ENCODE measurements around the gene PRIMA1.

PRIMA1 gene

DNA sequence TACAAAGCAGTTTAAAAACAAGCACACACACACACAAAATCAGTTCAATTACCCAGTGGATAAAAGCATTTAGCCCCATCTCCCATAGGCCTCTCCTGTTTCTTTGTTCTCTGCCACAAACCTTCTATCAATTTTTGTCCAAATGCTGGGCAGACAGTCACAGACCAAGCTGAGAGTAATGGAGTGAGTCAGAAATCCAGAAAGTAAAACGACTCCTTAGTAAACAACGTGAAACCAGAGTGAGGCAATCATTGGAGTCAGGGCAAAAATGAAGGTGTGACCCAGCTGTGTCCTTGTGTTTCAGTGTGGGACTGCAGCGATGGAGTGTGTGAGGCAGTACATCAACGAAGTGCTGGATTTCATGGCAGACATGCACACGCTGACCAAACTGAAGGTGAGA, 102.0 kb downstream of the PRIMA1 start:
- Histone ChIP-seq H3K4me3 (ENCODE audit: insufficient read depth, low read depth, low read length) (no peak overlapping the region), H3K36me3 (ENCODE audit: control insufficient read depth, insufficient read depth, low read length) (no peaks in the 10 kb centered on the region), H3K27ac (ENCODE audit: insufficient read depth, low read depth, low read length, poor library complexity, severe bottlenecking) (no peak overlapping the region), H3K4me1 (ENCODE audit: control insufficient read depth, insufficient read depth, low read length) (peaks cover 32% of the 10 kb centered on the region), H3K27me3 (ENCODE audit: control insufficient read depth, insufficient read depth, low read length, poor library complexity, severe bottlenecking) (no peaks in the 10 kb centered on the region), H3K9me3 (ENCODE audit: control insufficient read depth, low read length) (no peaks in the 10 kb centered on the region)
- WGBS, 2 experiments: 83 to 90% methylated on average over 5 of the region's 5 CpGs

- 88 to 91% methylated on average over 13 of the region's 13 CpGs for WGBS, 2 experiments
- Histone ChIP-seq H3K4me3 (ENCODE audit: insufficient read depth, low read depth, low read length) (no peak overlapping the region), H3K27ac (ENCODE audit: insufficient read depth, low read depth, low read length, poor library complexity, severe bottlenecking) (no peak overlapping the region), H3K27me3 (ENCODE audit: control insufficient read depth, insufficient read depth, low read length, poor library complexity, severe bottlenecking) (no peaks in the 10 kb centered on the region), H3K36me3 (ENCODE audit: control insufficient read depth, insufficient read depth, low read length) (no peaks in the 10 kb centered on the region), H3K4me1 (ENCODE audit: control insufficient read depth, insufficient read depth, low read length) (peaks cover 32% of the 10 kb centered on the region), H3K9me3 (ENCODE audit: control insufficient read depth, low read length) (no peaks in the 10 kb centered on the region)
These were observed 103.0 kb downstream of the PRIMA1 start for GRCh38 chr14:93685121-93685895.

GRCh38 chr14:93683226-93683625, 105.1 kb downstream of the PRIMA1 start:
- H3K27me3 ChIP-seq (ENCODE audit: control insufficient read depth, insufficient read depth, low read length, poor library complexity, severe bottlenecking): no peaks in the 10 kb centered on the region
- H3K27ac ChIP-seq (ENCODE audit: insufficient read depth, low read depth, low read length, poor library complexity, severe bottlenecking): no peak overlapping the region
- no peak overlapping the region for H3K4me3 ChIP-seq (ENCODE audit: insufficient read depth, low read depth, low read length)
- WGBS, 2 experiments: 86 to 90% methylated on average over 3 to 5 of the region's 5 CpGs
- no peaks in the 10 kb centered on the region for H3K36me3 ChIP-seq (ENCODE audit: control insufficient read depth, insufficient read depth, low read length)
- H3K9me3 ChIP-seq (ENCODE audit: control insufficient read depth, low read length): no peaks in the 10 kb centered on the region
- peaks cover 15% of the 10 kb centered on the region for H3K4me1 ChIP-seq (ENCODE audit: control insufficient read depth, insufficient read depth, low read length)

DNA sequence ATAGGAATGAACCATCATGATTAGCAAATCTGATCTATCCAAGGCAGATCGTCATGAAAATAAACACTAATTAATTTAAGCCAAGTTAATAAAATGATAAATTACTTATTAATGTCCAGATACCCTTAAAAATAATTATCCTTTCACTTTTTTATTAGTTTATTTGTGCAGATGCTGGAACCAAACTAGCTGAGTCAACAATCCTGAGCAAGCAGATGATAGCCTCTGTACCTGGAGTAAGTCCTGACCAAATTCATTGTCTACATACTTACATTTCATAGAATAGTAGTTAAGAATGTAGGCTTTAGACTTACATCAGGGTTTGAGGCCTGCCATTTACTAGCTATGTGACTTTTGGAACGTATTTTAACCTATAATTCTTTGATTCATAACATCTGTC, 105.8 kb downstream of the PRIMA1 start:
- 100% methylated on average over 1 of the region's 2 CpGs; no CpG with 5 or more reads in 1 of the 2 experiments for WGBS, 2 experiments

GRCh38 chr14:93676416-93676958, 111.8 kb downstream of the PRIMA1 start:
- H3K4me3 ChIP-seq (ENCODE audit: insufficient read depth, low read depth, low read length): no peak overlapping the region
- H3K4me1 ChIP-seq (ENCODE audit: control insufficient read depth, insufficient read depth, low read length): no peaks in the 10 kb centered on the region
- no peak overlapping the region for H3K27ac ChIP-seq (ENCODE audit: insufficient read depth, low read depth, low read length, poor library complexity, severe bottlenecking)
- H3K36me3 ChIP-seq (ENCODE audit: control insufficient read depth, insufficient read depth, low read length): no peaks in the 10 kb centered on the region
- 94 to 97% methylated on average over 2 of the region's 2 CpGs for WGBS, 2 experiments
- no peaks in the 10 kb centered on the region for H3K9me3 ChIP-seq (ENCODE audit: control insufficient read depth, low read length)
- no peaks in the 10 kb centered on the region for H3K27me3 ChIP-seq (ENCODE audit: control insufficient read depth, insufficient read depth, low read length, poor library complexity, severe bottlenecking)

More for the DNA sequence above, 105.8 kb downstream of the PRIMA1 start:
- Histone ChIP-seq H3K36me3 (ENCODE audit: control insufficient read depth, insufficient read depth, low read length) (no peaks in the 10 kb centered on the region), H3K27me3 (ENCODE audit: control insufficient read depth, insufficient read depth, low read length, poor library complexity, severe bottlenecking) (no peaks in the 10 kb centered on the region), H3K4me3 (ENCODE audit: insufficient read depth, low read depth, low read length) (no peak overlapping the region), H3K4me1 (ENCODE audit: control insufficient read depth, insufficient read depth, low read length) (peaks cover 10% of the 10 kb centered on the region), H3K9me3 (ENCODE audit: control insufficient read depth, low read length) (no peaks in the 10 kb centered on the region), H3K27ac (ENCODE audit: insufficient read depth, low read depth, low read length, poor library complexity, severe bottlenecking) (no peak overlapping the region)

DNA sequence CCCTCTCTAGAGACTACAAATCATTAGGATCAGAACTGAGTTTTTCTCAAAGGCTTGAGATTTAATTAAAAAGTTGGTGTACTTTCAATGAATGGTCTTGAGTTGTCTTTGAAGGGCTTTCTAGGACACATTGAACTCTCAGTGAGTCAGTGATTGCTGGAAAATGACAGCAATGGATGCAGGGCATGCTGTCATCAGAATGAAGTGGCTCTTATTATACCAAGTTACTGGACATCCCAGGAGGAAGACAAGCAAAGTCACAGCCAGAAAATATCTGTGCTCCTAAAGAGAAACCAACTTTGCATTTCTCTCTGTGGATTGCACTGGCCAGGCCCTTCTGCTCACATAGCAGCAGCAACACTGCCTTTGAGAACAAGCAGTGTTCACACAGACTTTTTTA, 112.6 kb downstream of the PRIMA1 start:
- no peaks in the 10 kb centered on the region for H3K27me3 ChIP-seq (ENCODE audit: control insufficient read depth, insufficient read depth, low read length, poor library complexity, severe bottlenecking)
- H3K36me3 ChIP-seq (ENCODE audit: control insufficient read depth, insufficient read depth, low read length): no peaks in the 10 kb centered on the region
- no peak overlapping the region for H3K4me3 ChIP-seq (ENCODE audit: insufficient read depth, low read depth, low read length)
- no peaks in the 10 kb centered on the region for H3K4me1 ChIP-seq (ENCODE audit: control insufficient read depth, insufficient read depth, low read length)
- H3K9me3 ChIP-seq (ENCODE audit: control insufficient read depth, low read length): no peaks in the 10 kb centered on the region
- no peak overlapping the region for H3K27ac ChIP-seq (ENCODE audit: insufficient read depth, low read depth, low read length, poor library complexity, severe bottlenecking)

DNA sequence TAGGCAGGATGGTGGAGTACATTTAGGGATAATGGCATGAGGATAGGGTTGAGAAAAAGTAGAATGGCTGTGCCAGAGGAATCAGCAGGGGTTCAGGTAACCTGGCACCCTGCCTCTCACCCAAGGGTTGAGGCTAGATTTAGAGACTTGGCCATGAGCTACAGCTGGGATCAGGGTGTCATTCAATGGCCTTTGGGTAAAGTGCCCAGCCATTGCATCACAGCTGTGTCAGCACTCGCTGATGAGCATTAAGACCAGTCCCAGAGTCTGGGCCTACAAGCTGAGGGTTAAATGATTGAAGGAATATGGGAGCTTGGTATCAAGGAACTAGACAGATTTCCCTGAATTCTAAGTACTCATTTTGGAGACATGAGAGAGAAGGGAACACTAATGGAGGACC, 113.9 kb downstream of the PRIMA1 start:
- WGBS, 2 experiments: 95% methylated on average over 1 of the region's 1 CpG
- Histone ChIP-seq H3K27me3 (ENCODE audit: control insufficient read depth, insufficient read depth, low read length, poor library complexity, severe bottlenecking) (no peaks in the 10 kb centered on the region), H3K4me1 (ENCODE audit: control insufficient read depth, insufficient read depth, low read length) (no peaks in the 10 kb centered on the region), H3K36me3 (ENCODE audit: control insufficient read depth, insufficient read depth, low read length) (no peaks in the 10 kb centered on the region), H3K4me3 (ENCODE audit: insufficient read depth, low read depth, low read length) (no peak overlapping the region), H3K9me3 (ENCODE audit: control insufficient read depth, low read length) (no peaks in the 10 kb centered on the region), H3K27ac (ENCODE audit: insufficient read depth, low read depth, low read length, poor library complexity, severe bottlenecking) (no peak overlapping the region)

GRCh38 chr14:93669632-93670031, 118.7 kb downstream of the PRIMA1 start:
- H3K4me3 ChIP-seq (ENCODE audit: insufficient read depth, low read depth, low read length): no peak overlapping the region
- H3K9me3 ChIP-seq (ENCODE audit: control insufficient read depth, low read length): no peaks in the 10 kb centered on the region
- no peaks in the 10 kb centered on the region for H3K4me1 ChIP-seq (ENCODE audit: control insufficient read depth, insufficient read depth, low read length)
- no peak overlapping the region for H3K27ac ChIP-seq (ENCODE audit: insufficient read depth, low read depth, low read length, poor library complexity, severe bottlenecking)
- 89 to 92% methylated on average over 4 of the region's 4 CpGs for WGBS, 2 experiments
- H3K36me3 ChIP-seq (ENCODE audit: control insufficient read depth, insufficient read depth, low read length): no peaks in the 10 kb centered on the region
- H3K27me3 ChIP-seq (ENCODE audit: control insufficient read depth, insufficient read depth, low read length, poor library complexity, severe bottlenecking): no peaks in the 10 kb centered on the region
